ENCODE measurements around the gene HABP2.

DNA sequence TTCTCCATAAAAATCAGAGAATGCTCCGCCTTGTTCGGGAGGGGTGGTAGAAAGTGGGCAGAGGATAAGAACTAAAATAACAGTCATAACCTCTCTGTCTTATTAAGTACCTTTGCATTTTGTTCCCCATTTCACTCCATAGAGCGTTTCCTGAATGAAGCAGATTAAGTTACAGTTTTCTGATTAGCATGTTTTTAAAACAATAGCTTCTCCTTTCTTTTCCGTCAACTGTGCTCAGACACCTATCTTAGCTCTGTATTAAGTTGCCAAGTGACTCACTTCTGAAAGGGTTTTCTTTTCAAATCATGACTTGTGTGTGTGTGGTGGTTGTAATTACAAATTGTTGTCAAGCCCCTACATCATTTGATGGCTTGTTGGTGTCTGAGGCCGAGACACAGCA lies 1.4 kb downstream of the HABP2 start:
- TF ChIP-seq CTCF (IDR thresholded peaks at IDR 0.05; ENCODE audit: low read length) (no peak), EZH2 (IDR thresholded peaks at IDR 0.05; ENCODE audit: borderline replicate concordance, low read length) (no peak)
